RKO (cell line): ENCODE results near the gene DHODH.
"Not testable (repeated sequence)": the region's sequence is repeated elsewhere in the genome, so short reads cannot be mapped to it uniquely, and the experiment has no call there.

Experiments used
- DNase-seq: peaks from one replicate; pipeline ENCODE4 v3.0.0-alpha.2; 2016; ENCODE audit warnings: low spot score

DHODH gene

GRCh38 chr16:72008424-72009216, at the start of gene DHODH:
Gene DHODH (plus strand): TSS chr16:72008744. CDS start chr16:72008765, 21 bp downstream.
- DNase-seq: peak; percentile 98

DNA sequence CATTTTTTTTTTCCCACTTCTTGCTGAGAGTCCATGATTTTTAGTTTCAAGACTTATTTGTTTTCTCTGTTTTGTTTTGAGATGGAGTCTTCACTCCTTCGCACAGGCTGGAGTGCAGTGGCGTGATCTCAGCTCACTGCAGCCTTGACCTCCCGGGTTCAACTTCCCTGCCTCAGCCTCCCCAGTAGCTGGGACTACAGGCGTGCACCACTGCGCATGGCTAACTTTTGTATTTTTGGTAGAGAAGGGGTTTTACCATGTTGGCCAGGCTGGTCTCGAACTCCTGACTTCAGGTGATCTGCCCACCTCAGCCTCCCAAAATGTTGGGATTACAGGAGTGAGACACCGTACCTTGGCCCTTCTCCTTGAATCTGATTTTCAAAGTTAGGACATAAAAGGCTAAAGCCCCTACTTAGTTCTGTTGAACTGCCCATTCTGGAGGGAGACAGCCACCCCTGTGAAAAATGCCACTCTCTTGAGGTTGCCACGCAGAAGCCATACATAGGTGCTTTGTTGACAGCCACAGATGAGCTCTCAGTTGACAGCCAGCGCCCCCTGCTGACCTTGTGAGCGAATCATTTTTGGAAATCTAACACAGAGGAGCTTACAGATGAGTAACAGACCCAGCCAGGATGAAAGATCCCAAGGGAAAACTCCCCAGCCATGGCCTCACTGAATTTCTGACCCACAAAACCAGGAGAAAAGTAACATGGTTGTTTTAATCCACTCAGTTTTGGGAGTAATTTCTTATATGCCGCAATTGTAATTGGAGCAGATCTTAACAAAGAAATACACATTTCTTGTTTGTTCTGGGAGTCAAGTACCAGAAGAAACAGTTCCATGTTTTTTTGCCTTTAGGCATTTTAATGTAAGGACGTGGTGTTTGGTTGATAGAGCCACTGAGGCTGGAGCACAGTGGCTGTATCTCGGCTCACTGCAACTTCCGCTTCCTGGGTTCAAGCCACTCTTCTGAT, 47.2 kb upstream of the DHODH start:
- DNase-seq: peak; percentile 80

DNA sequence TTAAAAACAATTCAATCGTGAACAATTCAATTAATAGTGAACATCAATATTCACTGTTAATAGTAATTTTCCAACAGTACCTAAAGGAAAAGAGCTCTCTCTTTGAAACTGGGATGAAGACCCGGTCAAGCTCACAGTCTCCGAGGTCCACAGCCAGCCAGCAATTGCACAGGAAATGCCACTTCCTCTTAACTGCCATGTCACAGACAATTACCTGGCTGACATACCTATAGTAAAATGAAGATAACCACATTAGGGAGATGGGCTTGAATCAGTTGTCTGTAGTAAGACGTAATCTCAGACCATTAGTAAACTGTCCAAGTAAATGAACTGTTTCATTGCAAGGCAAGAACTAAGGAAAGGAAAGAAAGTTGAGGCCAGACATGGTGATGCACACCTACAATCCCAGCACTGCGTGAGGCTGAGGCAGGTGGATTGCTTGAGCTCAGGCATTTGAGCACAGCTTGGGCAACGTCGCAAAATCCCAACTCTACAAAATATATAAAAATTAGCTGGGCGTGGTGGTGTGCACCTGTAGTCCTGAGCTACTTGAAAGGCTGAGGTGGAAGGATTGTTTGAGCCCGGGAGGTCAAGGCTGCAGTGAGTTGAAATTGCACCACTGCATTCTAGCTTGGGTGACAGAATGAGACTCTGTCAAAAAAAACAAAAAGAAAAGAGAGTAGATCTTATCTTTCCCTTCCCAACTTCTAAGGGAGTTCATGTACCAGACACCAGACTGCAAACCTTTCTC, 45.2 kb upstream of the DHODH start:
- no peak for DNase-seq

- DNase-seq: no peak
Measured at GRCh38 chr16:71965223-71965622, 43.3 kb upstream of the DHODH start.

- DNase-seq: no peak
Measured at GRCh38 chr16:71966932-71967331, 41.6 kb upstream of the DHODH start.

- DNase-seq: no peak
Measured at GRCh38 chr16:71969353-71969752, 39.2 kb upstream of the DHODH start.

DNA sequence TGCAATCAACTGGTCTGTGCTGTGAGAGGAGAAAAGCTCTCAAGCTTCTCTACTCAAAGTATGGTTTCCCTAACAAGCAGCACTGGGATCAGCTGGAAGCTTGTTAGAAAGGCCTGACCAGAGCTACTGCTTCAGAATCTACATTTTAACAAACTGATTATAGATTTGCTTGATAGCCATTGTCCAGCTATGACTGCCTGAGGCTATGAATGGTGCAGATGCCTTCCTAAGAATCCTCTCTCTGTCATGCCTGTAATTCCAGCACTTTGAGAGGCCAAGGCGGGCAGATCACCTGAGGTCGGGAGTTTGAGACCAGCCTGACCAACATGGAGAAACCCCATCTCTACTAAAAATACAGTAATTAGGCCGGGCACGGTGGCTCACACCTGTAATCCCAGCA, 37.0 kb upstream of the DHODH start:
- DNase-seq: no peak

DNA sequence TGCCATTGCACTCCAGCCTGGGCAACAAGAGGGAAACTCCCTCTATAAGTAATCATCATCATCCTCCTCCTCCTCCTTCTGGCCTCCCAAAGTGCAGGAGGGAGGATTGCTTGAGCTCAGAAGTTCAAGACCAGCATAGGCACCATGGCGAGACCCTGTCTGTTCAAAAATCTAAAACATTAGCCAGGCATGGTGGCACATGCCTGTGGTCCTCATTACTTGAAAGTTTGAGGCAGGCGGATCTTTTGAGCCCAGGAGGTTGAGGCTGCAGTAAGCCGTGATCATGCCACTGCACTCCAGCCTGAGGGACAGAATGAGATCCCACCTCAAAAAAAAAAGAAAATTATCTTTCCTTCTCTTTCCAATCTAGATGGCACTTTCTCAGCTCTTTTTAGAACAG, 36.2 kb upstream of the DHODH start:
- DNase-seq: no peak

GRCh38 chr16:71973001-71973400, 35.5 kb upstream of the DHODH start:
- DNase-seq: no peak

DNA sequence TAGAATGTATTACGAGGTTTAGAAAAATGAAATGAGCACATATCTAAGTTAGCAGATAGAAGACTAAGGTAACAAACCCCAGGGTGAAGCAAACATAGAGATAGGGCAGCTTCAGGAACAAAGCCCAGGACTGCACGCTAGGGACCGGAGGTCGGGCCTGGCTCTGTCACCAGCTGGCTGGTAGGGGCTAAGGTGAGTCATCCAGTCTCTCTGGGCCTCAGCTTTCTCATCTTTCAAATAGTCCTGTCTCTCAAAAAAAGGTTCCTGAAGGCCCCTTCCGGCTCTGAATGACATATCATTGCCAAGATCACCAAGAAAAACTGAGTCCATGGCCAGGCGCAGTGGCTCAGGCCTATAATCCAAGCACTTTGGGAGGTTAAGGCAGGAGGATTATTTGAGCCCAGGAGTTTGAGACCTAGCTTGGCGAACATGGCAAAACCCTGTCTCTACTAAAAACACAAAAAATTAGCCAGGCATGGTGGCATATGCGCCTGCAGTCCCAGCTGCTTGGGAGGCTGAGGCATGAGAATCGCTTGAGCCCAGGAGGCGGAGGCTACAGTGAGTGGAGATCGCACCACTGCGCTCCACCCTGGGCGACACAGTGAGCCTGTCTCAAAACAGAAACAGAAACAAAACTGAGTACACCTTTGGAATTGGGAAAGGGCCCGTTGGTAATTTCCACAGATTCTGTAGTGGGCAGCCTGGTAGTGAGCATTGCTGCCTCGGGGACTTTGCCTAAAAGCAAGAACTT, 34.3 kb upstream of the DHODH start:
- DNase-seq: no peak

GRCh38 chr16:71985262-71985974, 23.1 kb upstream of the DHODH start:
- DNase-seq: no peak

DNA sequence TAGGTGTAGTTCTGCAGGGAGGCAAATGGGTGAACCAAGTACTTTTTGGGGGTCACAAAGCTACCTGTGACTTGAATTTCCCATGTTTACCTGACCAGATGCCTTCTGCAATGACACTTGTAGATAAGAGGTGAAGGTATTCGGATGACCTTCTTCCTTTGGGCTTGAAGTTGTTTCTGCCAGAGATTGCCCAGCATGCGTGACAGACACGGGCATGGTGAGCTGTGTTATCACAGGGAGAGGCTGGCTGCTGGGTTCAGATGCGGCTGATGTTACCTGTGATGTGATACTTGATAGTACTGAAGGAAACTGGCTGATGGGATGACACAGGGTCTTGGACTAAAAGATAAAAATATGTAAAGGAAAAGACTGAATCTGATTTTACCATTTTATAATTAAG, 22.4 kb upstream of the DHODH start:
- no peak for DNase-seq

- no peak for DNase-seq
Measured at GRCh38 chr16:71995038-71995437, 13.5 kb upstream of the DHODH start.

- DNase-seq: not testable (repeated sequence)
Measured at GRCh38 chr16:71997578-71997977, 11.0 kb upstream of the DHODH start.

DNA sequence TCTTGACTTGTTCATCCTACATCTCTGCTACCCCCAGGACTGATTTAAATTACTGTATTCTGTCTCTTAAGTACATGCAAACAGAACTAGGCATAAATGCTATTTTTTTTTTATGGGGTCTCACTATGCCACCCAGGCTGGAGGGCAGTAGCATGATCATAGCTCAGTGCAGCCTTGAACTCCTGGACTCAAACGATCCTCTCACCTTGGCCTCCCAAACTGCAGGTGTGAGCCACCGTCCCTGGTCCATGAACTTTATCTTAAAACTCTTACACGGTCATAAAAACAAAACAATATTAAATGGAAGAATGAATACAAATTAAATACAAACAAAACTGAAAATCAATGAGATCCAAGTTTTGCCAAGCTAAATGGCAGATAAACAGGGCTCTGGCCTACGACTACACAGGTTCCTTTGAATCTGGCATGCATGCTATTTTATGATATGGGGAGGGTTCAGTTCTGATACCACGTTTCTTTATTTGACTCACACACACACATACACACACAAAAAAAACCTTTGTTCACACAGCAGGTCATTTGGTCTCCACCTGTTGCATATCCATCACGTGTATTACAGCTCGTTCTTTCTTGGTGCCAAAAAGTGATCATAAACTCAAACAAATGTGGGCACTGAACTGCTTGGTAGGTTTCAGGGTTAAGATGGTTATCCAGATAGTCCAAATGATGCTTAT, 7.2 kb upstream of the DHODH start:
- no peak for DNase-seq

DNA sequence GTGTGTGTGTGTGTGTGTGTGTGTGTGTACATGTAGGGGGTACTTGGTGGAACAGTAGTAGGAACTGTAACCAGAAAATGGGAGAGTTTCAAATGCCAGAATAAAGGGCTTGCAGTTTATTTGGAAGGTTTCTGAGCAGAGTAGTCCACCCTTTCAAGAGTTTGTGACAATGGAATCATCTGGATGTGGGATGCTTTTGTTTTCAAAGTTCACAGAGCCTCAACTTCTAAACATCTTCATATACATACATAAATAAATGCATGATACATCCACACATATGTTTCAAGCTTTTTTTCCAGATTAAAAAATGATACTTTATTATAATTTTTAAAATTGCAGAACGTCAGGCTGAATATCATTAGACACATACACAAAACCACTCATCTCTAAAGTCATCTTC, 5.9 kb upstream of the DHODH start:
- no peak for DNase-seq

- DNase-seq: not testable (repeated sequence)
Measured at GRCh38 chr16:72008065-72008423, 500 bp upstream of the DHODH start.

DNA sequence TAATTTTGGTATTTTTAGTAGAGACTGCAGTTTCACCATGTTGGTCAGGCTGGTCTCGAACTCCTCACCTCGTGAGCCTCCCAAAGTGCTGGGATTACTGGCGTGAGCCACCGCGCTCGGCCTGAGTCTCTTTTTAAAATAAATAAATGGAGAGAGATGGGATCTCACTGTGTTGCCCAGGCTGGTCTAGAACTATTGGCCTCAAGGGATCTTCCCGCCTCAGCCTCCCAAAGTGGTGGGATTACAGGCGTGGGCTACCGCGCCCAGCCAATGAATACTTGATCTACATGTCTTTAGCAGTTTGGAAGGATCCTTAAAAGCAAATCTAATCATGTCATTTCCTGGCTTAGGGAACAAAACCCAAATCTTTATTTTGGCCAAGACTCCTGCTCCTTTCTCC, 1.2 kb downstream of the DHODH start:
- no peak for DNase-seq

GRCh38 chr16:72012607-72013006, 4.1 kb downstream of the DHODH start:
- no peak for DNase-seq

GRCh38 chr16:72013389-72013788, 4.8 kb downstream of the DHODH start:
- DNase-seq: no peak
